K562 (cell line): ENCODE results near the gene ACO2. TPM values are rescaled to one million over a fixed set of nuclear protein-coding genes. Genes with fewer than 3 reads are reported as not detected.

Source experiments
- ATAC-seq: fragments of 200-7000 bp; cut with Tn5 transposase; 3 replicates; pipeline ENCODE4 v1.9.1; 2020; ENCODE audit warnings: moderate library complexity
- BruUV-seq: library from RNA; stranded (reverse); fragments of 400-500 nt; replicated peaks from 2 replicates; lab custom pipeline; 2021; lab: Mats Ljungman, UMichigan
- CTCF ChIA-PET: fragments of 300-600 bp; formaldehyde crosslinking; extraction: SDS; loops from one replicate; lab custom pipeline; 2021; ENCODE audit warnings: low intra/inter-chr PET ratio; lab: Yijun Ruan, JAX
- POLR2A ChIA-PET: fragments of 300-600, 350-650 bp; sonication (Branson Sonifier 250); formaldehyde crosslinking; extraction: SDS; loops from one replicate; lab custom pipeline; 2021; ENCODE audit warnings: antibody characterized with exemption, inconsistent platforms; lab: Yijun Ruan, JAX
- DNase-seq, 4 experiments: peaks; one replicate each; pipeline versions ENCODE4 v3.0.0 to v3.0.0-alpha.2; 2011 to 2018; ENCODE audit warnings: low spot score in 3 of 4, mixed read lengths in 3 of 4; ENCODE audit errors: extremely low read depth in 1 of 4
- FAIRE-seq: peaks from 2 replicates; lab custom pipeline; 2011; peaks lifted over from hg19 to GRCh38; lab: Jason Lieb, UNC
- H2AFZ ChIP-seq: 2 replicates; pipeline ENCODE4 v1.6.0; 2011; ENCODE audit warnings: low read depth, low read length, control low read depth, inconsistent platforms
- H3K27ac ChIP-seq: fragments of 200-600 bp; 3 replicates; pipeline ENCODE4 v1.8.0; 2011; ENCODE audit warnings: low read depth, mild to moderate bottlenecking, control low read depth, inconsistent platforms, low read length, moderate library complexity, mixed read lengths; ENCODE audit errors: extremely low read depth
- H3K27me3 ChIP-seq, 2 experiments: fragments of 300-600 bp in 1 of 2; 2 replicates in 1 of 2; 3 replicates in 1 of 2; pipeline versions ENCODE4 v1.6.0 to v1.8.0; 2011; ENCODE audit warnings: inconsistent platforms in 2 of 2, low read length in 2 of 2, mild to moderate bottlenecking in 1 of 2, mixed read lengths in 1 of 2, moderate library complexity in 1 of 2; ENCODE audit not compliant: control insufficient read depth in 2 of 2, insufficient read depth in 2 of 2
- H3K36me3 ChIP-seq: fragments of 300-600 bp; 3 replicates; pipeline ENCODE4 v1.8.0; 2011; ENCODE audit warnings: mild to moderate bottlenecking, low read length, inconsistent platforms; ENCODE audit not compliant: control insufficient read depth, insufficient read depth
- H3K4me1 ChIP-seq, 2 experiments: fragments of 200-600 bp in 1 of 2; replicated peaks in 1 of 2; 2 replicates in 1 of 2; 3 replicates in 1 of 2; pipeline versions ENCODE4 v1.5.1 to v1.8.0; 2011; ENCODE audit warnings: inconsistent platforms in 2 of 2, low read length in 2 of 2, mild to moderate bottlenecking in 1 of 2, mixed read lengths in 1 of 2, moderate library complexity in 1 of 2; ENCODE audit not compliant: control insufficient read depth in 2 of 2, insufficient read depth in 2 of 2
- H3K4me2 ChIP-seq: 2 replicates; pipeline ENCODE4 v1.6.1; 2011; ENCODE audit warnings: low read length, control low read depth, inconsistent platforms, mixed read lengths; ENCODE audit not compliant: insufficient read depth
- H3K4me3 ChIP-seq: fragments of 200-600 bp; sonication (generic), shearing (Covaris generic); 2 replicates; pipeline ENCODE4 v1.5.1; 2016; ENCODE audit warnings: control low read depth, inconsistent platforms
- H3K79me2 ChIP-seq: fragments of 200-600 bp; 3 replicates; pipeline ENCODE4 v1.8.0; 2011; ENCODE audit warnings: low read length, inconsistent platforms; ENCODE audit not compliant: control insufficient read depth, insufficient read depth
- H3K9ac ChIP-seq, 2 experiments: 2 replicates each; pipeline versions ENCODE4 v1.6.0 to v1.6.1; 2011; ENCODE audit warnings: low read depth in 2 of 2, low read length in 2 of 2, control low read depth in 1 of 2, inconsistent platforms in 1 of 2, mild to moderate bottlenecking in 1 of 2, mixed read lengths in 1 of 2; ENCODE audit not compliant: insufficient read depth in 1 of 2
- H3K9me1 ChIP-seq: one replicate; pipeline ENCODE4 v1.6.0; 2011; ENCODE audit warnings: inconsistent platforms, mild to moderate bottlenecking, low read length, moderate library complexity; ENCODE audit not compliant: control insufficient read depth, insufficient read depth
- H3K9me3 ChIP-seq: replicated peaks from 2 replicates; pipeline ENCODE4 v1.5.1; 2011; ENCODE audit warnings: low read depth, low read length, inconsistent platforms; ENCODE audit not compliant: control insufficient read depth, insufficient read depth
- H4K20me1 ChIP-seq: replicated peaks from 2 replicates; pipeline ENCODE4 v1.6.1; 2011; ENCODE audit warnings: low read length, inconsistent platforms, mixed read lengths; ENCODE audit not compliant: control insufficient read depth, insufficient read depth
- POLR2G ChIP-seq: fragments of 200-400 bp; formaldehyde crosslinking; IDR thresholded peaks from 2 replicates; pipeline ENCODE4 v1.6.1; 2017; ENCODE audit warnings: low read depth, mild to moderate bottlenecking, antibody characterized with exemption, low read length, moderate library complexity
- RBFOX2 ChIP-seq: fragments of 200-400 bp; formaldehyde crosslinking; IDR thresholded peaks from 2 replicates; pipeline ENCODE4 v1.6.1; 2017; ENCODE audit warnings: low read depth, mild to moderate bottlenecking, low read length, moderate library complexity
- RERE ChIP-seq: sonication (generic); formaldehyde crosslinking; IDR thresholded peaks from 2 replicates; pipeline ENCODE4 v1.8.0; 2023; ENCODE audit warnings: missing genetic modification reagents, mild to moderate bottlenecking, borderline replicate concordance
- ZC3H4 ChIP-seq: sonication (generic); formaldehyde crosslinking; IDR thresholded peaks from 2 replicates; pipeline ENCODE4 v1.9.0; 2021; ENCODE audit warnings: missing genetic modification reagents, borderline replicate concordance
- WGBS: fragments of 100-300 bp; shearing (Covaris generic); methylation state at CpG from one replicate; pipeline ENCODE4 v1.1.6; 2016; ENCODE audit warnings: low coverage, mixed read lengths; ENCODE audit not compliant: insufficient coverage; ENCODE audit errors: missing lambda C conversion rate; 5-methylcytosine and 5-hydroxymethylcytosine counted together
- in situ Hi-C: fragments of 300-500 bp; cut with MboI; formaldehyde crosslinking; loops from 4 replicates; pipeline ENCODE4 v1.15.0; 2018; ENCODE audit warnings: inconsistent platforms, mixed read lengths
- intact Hi-C: fragments of 100-400 bp; cut with micrococcal nuclease; formaldehyde crosslinking; loops from 2 replicates; pipeline ENCODE4 v1.14.2; 2022
- polyA plus RNA-seq, 8 experiments: library from polyadenylated mRNA; depleted of rRNA in 4 of 8; stranded (reverse) in 5 of 8; unstranded in 3 of 8; fragments of >200 nt; fragmentation: Nextera tagmentation in 2 of 8; fragmentation: Illumina TruSeq in 1 of 8; extraction: Ambion mirVana in 2 of 8; extraction: Trizol in 1 of 8; gene quantifications; 2 replicates each; pipeline versions ENCODE4 v1.2.1 to v1.2.3, GENCODE V29; 2011 to 2014; ENCODE audit warnings: inconsistent platforms in 1 of 8, missing spikeins in 1 of 8
- total RNA-seq, 7 experiments: library from RNA; depleted of rRNA in 6 of 7; stranded (reverse); fragments of >200 nt in 6 of 7; fragmentation: Illumina TruSeq in 2 of 7; extraction: Trizol in 2 of 7; gene quantifications; 2 replicates each; pipeline versions ENCODE4 v1.2.1 to v1.2.3, GENCODE V29; 2011 to 2021; ENCODE audit warnings: low replicate concordance in 1 of 7

Gene ACO2
- total and polyA plus RNA-seq, 9 of the 15 experiments (the other 6 are each of a cell fraction or from before 2014, with no cell fraction given) = 16.2 to 119 (median 43.2) TPM

- no peak for TF ChIP-seq ZC3H4 (CRISPR knock-in tag)
Observed at GRCh38 chr22:41429951-41430332, 39.0 kb upstream of the ACO2 start (continued).

DNA sequence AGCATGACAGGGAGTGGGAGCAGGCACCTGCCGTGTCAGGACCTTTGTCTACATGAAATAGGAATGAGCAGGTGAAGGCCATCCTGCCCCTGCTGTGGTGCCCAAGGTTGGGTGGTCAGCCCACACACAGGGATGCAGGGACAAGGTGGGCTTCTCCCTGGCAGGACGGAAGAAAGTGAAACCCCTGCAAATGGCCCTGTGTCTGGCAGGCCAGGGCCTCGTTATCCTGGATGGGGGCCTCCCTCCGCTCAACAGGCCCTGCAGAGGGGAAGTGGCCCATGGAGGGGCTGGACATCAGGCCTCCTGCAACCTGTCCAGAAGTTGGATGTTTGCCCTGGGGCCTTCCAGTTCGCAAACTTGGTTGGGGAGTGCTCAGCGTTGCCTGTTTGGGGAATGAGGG, 37.3 kb upstream of the ACO2 start:
- ATAC-seq = no peak
- TF ChIP-seq RERE (CRISPR knock-in tag) (no peak), POLR2G (peak; percentile 69), RBFOX2 (0 out of 2 replicates have a peak, but pooled peaks have one; percentile 15)
- TF ChIP-seq, all 486 proteins: peak for 2
- Histone ChIP-seq H3K9me3 (no peaks in the 10 kb centered on the region), H3K9me1 (no peaks in the 10 kb centered on the region), H2AFZ (no peak overlapping the region), H3K9ac (no peak overlapping the region), H3K27ac (no peak overlapping the region), H3K4me1 (peaks cover 0 to 8% of the 10 kb centered on the region in 2 experiments; a peak in 2 of 5 replicates), H3K27me3 (no peaks in the 10 kb centered on the region), H4K20me1 (no peaks in the 10 kb centered on the region; the same call in 1 of the 2 replicates), H3K36me3 (peaks cover 27% of the 10 kb centered on the region; the same call in 2 of the 3 replicates), H3K4me2 (no peak overlapping the region), H3K79me2 (peaks cover under 1% of the 10 kb centered on the region; the same call in 1 of the 3 replicates), H3K4me3 (no peak overlapping the region)
- intact Hi-C loops (no loop called here), in situ Hi-C loops (no loop called here)
- FAIRE-seq (no peak), DNase-seq (no peak)
- ChIA-PET CTCF (no interaction called here), POLR2A (interaction anchor here (0.9 kb wide), 1 partner anchor 12 kb away, joined by 3 read pairs; no protein-coding TSS in a partner anchor)
- no TSS peak for BruUV-seq
- 78% methylated on average over 6 of the region's 6 CpGs for WGBS
